Testis (tissue), 2 donors: Measurements from ENCODE around the gene BBS4.
"Not testable (repeated sequence)": the region's sequence is repeated elsewhere in the genome, so short reads cannot be mapped to it uniquely, and the experiment has no call there.

ENCODE experiments used
- POLR2A ChIP-seq: fragments of 450-650 bp; IDR thresholded peaks from one replicate; pipeline ENCODE4 v1.6.1; 2017; ENCODE audit warnings: antibody characterized with exemption, mild to moderate bottlenecking, moderate library complexity
- TF ChIP-seq, protein P1 (sequence below), 3 experiments: fragments of 450-650 bp in 2 of 3; fragments of 200-600 bp in 1 of 3; sonication (generic) in 1 of 3; IDR thresholded peaks; one replicate each; pipeline ENCODE4 v1.5.1; 2016 to 2019; ENCODE audit warnings: antibody characterized with exemption in 3 of 3, mild to moderate bottlenecking in 2 of 3, moderate library complexity in 1 of 3

DNA sequence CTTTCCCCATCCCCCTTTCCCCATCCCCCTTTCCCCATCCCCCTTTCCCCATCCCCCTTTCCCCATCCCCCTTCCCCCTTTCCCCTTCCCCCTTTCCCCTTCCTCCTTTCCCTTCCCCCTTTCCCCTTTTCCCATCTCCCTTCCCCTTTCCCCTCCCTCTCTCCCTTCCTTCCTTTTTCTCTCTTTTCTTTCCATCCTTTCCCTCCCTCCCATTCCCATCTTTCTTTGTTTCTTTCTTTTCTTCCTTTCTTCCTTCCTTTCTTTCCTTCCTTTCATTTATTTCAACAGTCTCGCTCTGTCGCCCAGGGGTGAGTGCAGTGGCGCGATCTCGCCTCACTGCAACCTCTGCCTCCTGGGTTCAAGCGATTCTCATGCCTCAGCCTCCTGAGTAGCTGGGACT is 39.8 kb downstream of the BBS4 start:
- TF ChIP-seq POLR2A, result not testable (repeated sequence)
- TF ChIP-seq, protein P1, sequence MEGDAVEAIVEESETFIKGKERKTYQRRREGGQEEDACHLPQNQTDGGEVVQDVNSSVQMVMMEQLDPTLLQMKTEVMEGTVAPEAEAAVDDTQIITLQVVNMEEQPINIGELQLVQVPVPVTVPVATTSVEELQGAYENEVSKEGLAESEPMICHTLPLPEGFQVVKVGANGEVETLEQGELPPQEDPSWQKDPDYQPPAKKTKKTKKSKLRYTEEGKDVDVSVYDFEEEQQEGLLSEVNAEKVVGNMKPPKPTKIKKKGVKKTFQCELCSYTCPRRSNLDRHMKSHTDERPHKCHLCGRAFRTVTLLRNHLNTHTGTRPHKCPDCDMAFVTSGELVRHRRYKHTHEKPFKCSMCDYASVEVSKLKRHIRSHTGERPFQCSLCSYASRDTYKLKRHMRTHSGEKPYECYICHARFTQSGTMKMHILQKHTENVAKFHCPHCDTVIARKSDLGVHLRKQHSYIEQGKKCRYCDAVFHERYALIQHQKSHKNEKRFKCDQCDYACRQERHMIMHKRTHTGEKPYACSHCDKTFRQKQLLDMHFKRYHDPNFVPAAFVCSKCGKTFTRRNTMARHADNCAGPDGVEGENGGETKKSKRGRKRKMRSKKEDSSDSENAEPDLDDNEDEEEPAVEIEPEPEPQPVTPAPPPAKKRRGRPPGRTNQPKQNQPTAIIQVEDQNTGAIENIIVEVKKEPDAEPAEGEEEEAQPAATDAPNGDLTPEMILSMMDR (IDR thresholded peaks at IDR 0.05), result not testable (repeated sequence)
